Transverse colon (tissue), 4 donors: ENCODE measurements around the gene STRN3.

Experiments
- POLR2A ChIP-seq: fragments of 450-650 bp; IDR thresholded peaks from one replicate; pipeline ENCODE4 v1.6.1; 2016; ENCODE audit warnings: antibody characterized with exemption, mild to moderate bottlenecking, moderate library complexity
- POLR2AphosphoS5 ChIP-seq, 3 donors: sonication (generic); formaldehyde crosslinking; IDR thresholded peaks; one replicate each; pipeline ENCODE4 v1.6.1; 2016; ENCODE audit warnings: antibody characterized with exemption in 3 of 3
- TF ChIP-seq, protein P1 (sequence below), 5 experiments: fragments of 200-600 bp in 3 of 5; fragments of 450-650 bp in 2 of 5; sonication (generic) in 3 of 5; IDR thresholded peaks; 1 replicate in 2 of 5; 2 replicates in 3 of 5; pipeline ENCODE4 v1.5.1; 2016 to 2017; ENCODE audit warnings: antibody characterized with exemption in 5 of 5, inconsistent platforms in 3 of 5, mild to moderate bottlenecking in 2 of 5, moderate library complexity in 1 of 5

DNA sequence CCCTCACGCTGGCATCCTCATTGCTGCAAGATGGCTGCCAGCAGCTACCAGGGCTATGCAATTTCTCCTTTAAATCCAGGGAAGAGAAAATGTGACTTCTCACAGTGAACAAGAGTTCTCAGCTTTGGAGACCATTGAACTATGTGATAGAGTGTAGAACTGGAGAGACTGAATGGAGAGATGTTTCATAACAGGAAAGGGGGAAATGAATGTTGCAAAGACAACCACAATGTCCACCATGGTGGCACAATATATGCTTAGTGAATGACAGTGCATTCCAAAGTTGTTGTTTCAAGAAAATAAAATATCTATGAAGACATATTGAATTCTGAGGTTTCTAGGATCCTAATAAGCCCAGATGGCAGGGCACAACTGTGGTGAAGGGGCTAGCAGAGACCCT is 165.0 kb downstream of the STRN3 start:
- TF ChIP-seq, protein P1, sequence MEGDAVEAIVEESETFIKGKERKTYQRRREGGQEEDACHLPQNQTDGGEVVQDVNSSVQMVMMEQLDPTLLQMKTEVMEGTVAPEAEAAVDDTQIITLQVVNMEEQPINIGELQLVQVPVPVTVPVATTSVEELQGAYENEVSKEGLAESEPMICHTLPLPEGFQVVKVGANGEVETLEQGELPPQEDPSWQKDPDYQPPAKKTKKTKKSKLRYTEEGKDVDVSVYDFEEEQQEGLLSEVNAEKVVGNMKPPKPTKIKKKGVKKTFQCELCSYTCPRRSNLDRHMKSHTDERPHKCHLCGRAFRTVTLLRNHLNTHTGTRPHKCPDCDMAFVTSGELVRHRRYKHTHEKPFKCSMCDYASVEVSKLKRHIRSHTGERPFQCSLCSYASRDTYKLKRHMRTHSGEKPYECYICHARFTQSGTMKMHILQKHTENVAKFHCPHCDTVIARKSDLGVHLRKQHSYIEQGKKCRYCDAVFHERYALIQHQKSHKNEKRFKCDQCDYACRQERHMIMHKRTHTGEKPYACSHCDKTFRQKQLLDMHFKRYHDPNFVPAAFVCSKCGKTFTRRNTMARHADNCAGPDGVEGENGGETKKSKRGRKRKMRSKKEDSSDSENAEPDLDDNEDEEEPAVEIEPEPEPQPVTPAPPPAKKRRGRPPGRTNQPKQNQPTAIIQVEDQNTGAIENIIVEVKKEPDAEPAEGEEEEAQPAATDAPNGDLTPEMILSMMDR (IDR thresholded peaks at IDR 0.05), result no peak
- TF ChIP-seq POLR2A (no peak), POLR2AphosphoS5 (IDR thresholded peaks at IDR 0.05) (no peak)
